Measurements from ENCODE around the gene STK10. TPM values are rescaled to one million over a fixed set of nuclear protein-coding genes. Genes with fewer than 3 reads are reported as not detected.

STK10 gene
- polyA plus RNA-seq, 1 donor (not counting 4 experiments of a cell fraction or from before 2014, with no cell fraction given): 19.8 TPM

DNA sequence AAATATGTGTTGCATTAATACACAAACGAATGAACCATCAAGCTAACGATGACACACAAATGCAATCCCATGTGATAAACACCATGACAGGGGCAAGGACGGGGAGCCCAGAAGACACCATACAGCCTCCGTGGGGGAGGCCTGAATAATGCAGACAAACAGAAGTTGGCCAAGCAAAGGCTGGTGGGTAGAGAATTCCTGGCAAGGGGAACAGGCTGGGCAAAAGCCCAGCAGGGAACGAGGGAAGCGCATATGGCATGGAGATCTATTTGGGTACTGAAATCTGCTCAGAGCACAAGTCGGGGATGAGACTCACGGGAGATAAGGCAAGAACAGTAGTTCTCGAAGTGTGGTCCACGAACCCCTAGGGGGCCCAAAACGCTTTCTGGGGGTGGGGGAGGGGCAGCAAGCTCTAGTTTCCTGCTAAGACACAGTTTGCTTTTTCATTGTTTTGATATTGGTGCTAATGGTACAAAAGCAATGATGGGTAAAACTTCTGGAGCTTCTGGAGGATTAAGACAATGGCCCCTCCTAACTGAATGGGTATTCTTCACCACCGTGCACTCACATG lies 138.7 kb downstream of the STK10 start:
- H3K4me3 ChIP-seq (ENCODE audit: control insufficient read depth in 2 of 3, extremely low read depth in 1 of 3, insufficient read depth in 2 of 3, low read depth in 1 of 3, low read length in 3 of 3): no peak overlapping the region
- no peaks in the 10 kb centered on the region for H3K9me3 ChIP-seq (ENCODE audit: control insufficient read depth, low read depth, low read length)
- H3K27me3 ChIP-seq (ENCODE audit: control insufficient read depth, extremely low read depth, insufficient read depth, low read length): no peaks in the 10 kb centered on the region
- H2AFZ ChIP-seq (ENCODE audit: control insufficient read depth, low read length): no peak overlapping the region
- no peak overlapping the region for H3K27ac ChIP-seq (ENCODE audit: control insufficient read depth, insufficient read depth, low read length)
- peaks cover 20 to 38% of the 10 kb centered on the region in 2 experiments for H3K36me3 ChIP-seq (ENCODE audit: control insufficient read depth in 2 of 2, extremely low read depth in 1 of 2, insufficient read depth in 2 of 2, low read length in 2 of 2)
- FAIRE-seq (no peak), DNase-seq (ENCODE audit: low read depth, low spot score) (no peak)
- no peaks in the 10 kb centered on the region for H3K9me1 ChIP-seq (ENCODE audit: control insufficient read depth, extremely low read depth, insufficient read depth, low read length)
- H3K4me2 ChIP-seq (ENCODE audit: control insufficient read depth, extremely low read depth, insufficient read depth, low read depth, low read length): no peak overlapping the region
- dilution Hi-C loops (cut with MboI; ENCODE audit: extremely low pct_ligation_motif_present, low sequenced_read_pairs): no loop called here
- no peaks in the 10 kb centered on the region for H4K20me1 ChIP-seq (ENCODE audit: control insufficient read depth, extremely low read depth, insufficient read depth, low read length)
- H3K9ac ChIP-seq (ENCODE audit: control insufficient read depth, extremely low read depth, insufficient read depth, low read length): no peak overlapping the region
- H3K4me1 ChIP-seq (ENCODE audit: control insufficient read depth, extremely low read depth, insufficient read depth, low read length): no peaks in the 10 kb centered on the region
- TF ChIP-seq CTCF (optimal IDR thresholded peaks at IDR 0.05 in 1 of 3, IDR thresholded peaks at IDR 0.05 in 1 of 3, conservative IDR thresholded peaks at IDR 0.05 in 1 of 3; ENCODE audit: extremely low read depth in 1 of 3, insufficient read depth in 2 of 3, low read length in 3 of 3): no peak
- no peak for TF ChIP-seq EZH2 (IDR thresholded peaks at IDR 0.05; ENCODE audit: low read length)
- H3K79me2 ChIP-seq (ENCODE audit: control insufficient read depth, insufficient read depth, low read length): no peaks in the 10 kb centered on the region

DNA sequence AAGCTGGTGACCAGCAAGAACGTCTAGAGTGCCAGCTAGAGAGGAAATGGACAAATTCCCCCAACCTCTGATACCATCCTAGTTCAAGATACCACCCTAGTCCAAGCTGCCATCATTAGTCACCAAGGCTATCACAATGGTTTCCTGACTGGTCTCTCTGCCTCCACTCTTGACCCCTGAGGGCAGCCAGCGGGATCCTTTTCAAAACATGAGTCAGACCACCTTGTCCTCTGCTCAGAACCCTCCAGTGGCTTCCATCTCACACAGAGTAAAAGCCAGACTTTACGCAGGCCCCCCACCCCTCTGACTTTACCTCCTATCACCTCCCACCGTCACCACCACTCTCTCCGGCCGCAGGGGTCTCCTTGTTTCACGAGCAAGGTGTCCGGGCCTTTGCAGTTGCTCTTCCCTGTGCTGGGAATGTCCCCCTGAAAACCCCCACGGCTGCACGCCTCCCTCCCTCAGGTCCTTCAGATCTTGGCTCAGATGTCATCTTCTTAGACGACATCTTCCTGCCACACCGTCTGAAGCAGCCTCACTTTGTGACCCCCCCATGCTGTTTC lies 139.4 kb downstream of the STK10 start:
- Histone ChIP-seq H3K27ac (ENCODE audit: control insufficient read depth, insufficient read depth, low read length) (no peak overlapping the region), H3K36me3 (ENCODE audit: control insufficient read depth in 2 of 2, extremely low read depth in 1 of 2, insufficient read depth in 2 of 2, low read length in 2 of 2) (peaks cover 27 to 41% of the 10 kb centered on the region in 2 experiments), H3K9ac (ENCODE audit: control insufficient read depth, extremely low read depth, insufficient read depth, low read length) (no peak overlapping the region), H3K4me2 (ENCODE audit: control insufficient read depth, extremely low read depth, insufficient read depth, low read depth, low read length) (no peak overlapping the region), H3K9me1 (ENCODE audit: control insufficient read depth, extremely low read depth, insufficient read depth, low read length) (no peaks in the 10 kb centered on the region), H4K20me1 (ENCODE audit: control insufficient read depth, extremely low read depth, insufficient read depth, low read length) (no peaks in the 10 kb centered on the region), H3K9me3 (ENCODE audit: control insufficient read depth, low read depth, low read length) (no peaks in the 10 kb centered on the region), H3K79me2 (ENCODE audit: control insufficient read depth, insufficient read depth, low read length) (no peaks in the 10 kb centered on the region), H3K4me3 (ENCODE audit: control insufficient read depth in 2 of 3, extremely low read depth in 1 of 3, insufficient read depth in 2 of 3, low read depth in 1 of 3, low read length in 3 of 3) (no peak overlapping the region), H3K4me1 (ENCODE audit: control insufficient read depth, extremely low read depth, insufficient read depth, low read length) (no peaks in the 10 kb centered on the region), H3K27me3 (ENCODE audit: control insufficient read depth, extremely low read depth, insufficient read depth, low read length) (no peaks in the 10 kb centered on the region), H2AFZ (ENCODE audit: control insufficient read depth, low read length) (no peak overlapping the region)
- no peak for FAIRE-seq
- no peak for TF ChIP-seq CTCF (optimal IDR thresholded peaks at IDR 0.05 in 1 of 3, IDR thresholded peaks at IDR 0.05 in 1 of 3, conservative IDR thresholded peaks at IDR 0.05 in 1 of 3; ENCODE audit: extremely low read depth in 1 of 3, insufficient read depth in 2 of 3, low read length in 3 of 3)
- TF ChIP-seq EZH2 (IDR thresholded peaks at IDR 0.05; ENCODE audit: low read length): no peak
- DNase-seq (ENCODE audit: low read depth, low spot score): no peak
- dilution Hi-C loops (cut with MboI; ENCODE audit: extremely low pct_ligation_motif_present, low sequenced_read_pairs): no loop called here
